Adrenal gland (tissue), 12 donors: ENCODE measurements around the gene DEGS2. TPM values are rescaled to one million over a fixed set of nuclear protein-coding genes. Genes with fewer than 3 reads are reported as not detected.
"Not testable (repeated sequence)": the region's sequence is repeated elsewhere in the genome, so short reads cannot be mapped to it uniquely, and the experiment has no call there.

Source experiments
- DNase-seq, 7 donors: peaks; one replicate each; pipeline ENCODE4 v3.0.0-alpha.2; 2019 to 2020
- H3K27ac ChIP-seq, 5 donors: fragments of 200-600 bp; sonication (generic) in 4 of 5; 1 replicate in 3 of 5; 2 replicates in 2 of 5; pipeline versions ENCODE4 v1.5.1 to v1.8.0; 2016 to 2020; ENCODE audit warnings: mild to moderate bottlenecking in 1 of 5
- H3K27me3 ChIP-seq: fragments of 200-600 bp; 2 replicates; pipeline ENCODE4 v1.8.0; 2021
- H3K36me3 ChIP-seq, 2 donors: fragments of 200-600 bp; replicated peaks in 1 of 2; 1 replicate in 1 of 2; 2 replicates in 1 of 2; pipeline versions ENCODE4 v1.5.1 to v1.8.0; 2018 to 2022
- H3K4me1 ChIP-seq, 2 donors: fragments of 200-600 bp; replicated peaks in 1 of 2; 1 replicate in 1 of 2; 2 replicates in 1 of 2; pipeline versions ENCODE4 v1.5.1 to v1.8.0; 2018 to 2021
- H3K4me3 ChIP-seq, 4 donors: fragments of 200-600 bp; sonication (generic) in 3 of 4; one replicate each; pipeline ENCODE4 v1.5.1; 2016 to 2018
- H3K9me3 ChIP-seq, 3 donors: fragments of 200-600 bp; sonication (generic) in 1 of 3; replicated peaks in 1 of 3; 1 replicate in 2 of 3; 2 replicates in 1 of 3; pipeline versions ENCODE4 v1.5.1 to v1.8.0; 2016 to 2021
- CTCF ChIP-seq, 6 experiments: fragments of 450-650 bp in 4 of 6; fragments of 200-600 bp in 2 of 6; sonication (generic) in 1 of 6; IDR thresholded peaks; 1 replicate in 5 of 6; 2 replicates in 1 of 6; pipeline versions ENCODE4 v1.5.1 to v1.8.0; 2016 to 2021; ENCODE audit warnings: antibody characterized with exemption in 6 of 6, mild to moderate bottlenecking in 2 of 6, moderate library complexity in 1 of 6
- POLR2A ChIP-seq, 2 donors: fragments of 450-650 bp; IDR thresholded peaks; one replicate each; pipeline ENCODE4 v1.6.1; 2017; ENCODE audit warnings: antibody characterized with exemption in 2 of 2, mild to moderate bottlenecking in 2 of 2, moderate library complexity in 1 of 2
- WGBS, 4 donors: extraction: QIAGEN DNeasy Blood & Tissue Kit in 2 of 4; methylation state at CpG; one replicate each; pipeline versions ENCODE4 v1.1.5 to v1.1.7; 2013 to 2017; 5-methylcytosine and 5-hydroxymethylcytosine counted together
- intact Hi-C, 2 donors: fragments of 100-400 bp; cut with DNase I; formaldehyde crosslinking; loops; one replicate each; pipeline versions ENCODE4 v1.14.1 to v1.15.0; 2022 to 2023
- polyA plus RNA-seq, 3 donors: library from polyadenylated mRNA; stranded (reverse); fragments of 200-250 nt in 2 of 3; fragments of 350-450 nt in 1 of 3; fragmentation: Illumina TruSeq in 1 of 3; extraction: RNeasy Lipid Tissue Mini Kit (QIAGEN cat#74804) in 1 of 3; gene quantifications; one replicate each; pipeline ENCODE4 v1.2.3, GENCODE V29; 2013 to 2014
- total RNA-seq, 9 donors: library from RNA; depleted of rRNA in 4 of 9; stranded (reverse); fragments of >200 nt in 4 of 9; fragments of 120-200 nt in 1 of 9; fragmentation: NEBNext Ultra II Directional in 1 of 9; extraction: Animal tissue kit (Norgen Biotek cat#: 25700) in 1 of 9; gene quantifications; one replicate each; pipeline versions ENCODE4 v1.1.0 to v1.2.4, GENCODE V29; 2013 to 2023
- donor health status: healthy with polysubstance abuse.
- donor health status: Bipolar disorder and iron deficiency.
- donor health status: DM: yes; HTN: yes; CAD: no.
- donor health status: DM: no; HTN: no; CAD: no.
- donor health status: DM: no; HTN: no; CAD: no.
- donor health status: DM: yes; HTN: yes; CAD: no.

DEGS2 gene
- total and polyA plus RNA-seq, 12 donors = 0.06 to 0.69 (median 0.24) TPM; not detected in 3

- WGBS, 4 donors = 86 to 93% (median 93%) methylated on average over 12 of the region's 12 CpGs
- no peaks in the 10 kb centered on the region for H3K9me3 ChIP-seq
- DNase-seq = no peak
- no peaks in the 10 kb centered on the region for H3K27me3 ChIP-seq
- intact Hi-C loops = no loop called here
- H3K36me3 ChIP-seq = no peaks in the 10 kb centered on the region
- no peak overlapping the region for H3K27ac ChIP-seq
- H3K4me1 ChIP-seq = peaks cover 5 to 9% of the 10 kb centered on the region in 2 donors
- TF ChIP-seq POLR2A (IDR thresholded peaks at IDR 0.05) = no peak
- no peak for TF ChIP-seq CTCF (IDR thresholded peaks at IDR 0.05)
- H3K4me3 ChIP-seq = no peak overlapping the region
These were observed 27.9 kb upstream of the DEGS2 start for GRCh38 chr14:100187247-100187833.

- H3K27ac ChIP-seq, H3K4me3 ChIP-seq, DNase-seq, H3K9me3 ChIP-seq, intact Hi-C loops, H3K36me3 ChIP-seq, H3K27me3 ChIP-seq, H3K4me1 ChIP-seq: not testable (repeated sequence)
- 81 to 93% (median 90%) methylated on average over 3 to 4 of the region's 4 CpGs for WGBS, 4 donors
These were observed 22.6 kb upstream of the DEGS2 start for GRCh38 chr14:100181876-100182551.

GRCh38 chr14:100180671-100181070, 21.2 kb upstream of the DEGS2 start:
- H3K9me3 ChIP-seq, H3K4me3 ChIP-seq, H3K27me3 ChIP-seq, H3K36me3 ChIP-seq, H3K4me1 ChIP-seq, intact Hi-C loops, DNase-seq, H3K27ac ChIP-seq: not testable (repeated sequence)
- WGBS, 4 donors = 91 to 97% (median 95%) methylated on average over 6 to 27 of the region's 30 CpGs; no CpG with 5 or more reads in 1 of the 4 donors

GRCh38 chr14:100178691-100179090, 19.2 kb upstream of the DEGS2 start:
- Histone ChIP-seq H3K9me3 (no peaks in the 10 kb centered on the region), H3K4me1 (no peaks in the 10 kb centered on the region), H3K27me3 (no peaks in the 10 kb centered on the region), H3K4me3 (no peak overlapping the region), H3K36me3 (no peaks in the 10 kb centered on the region), H3K27ac (no peak overlapping the region)
- WGBS, 4 donors = 86 to 96% (median 94%) methylated on average over 7 of the region's 7 CpGs
- no peak for DNase-seq
- no peak for TF ChIP-seq CTCF (IDR thresholded peaks at IDR 0.05)
- TF ChIP-seq POLR2A (IDR thresholded peaks at IDR 0.05) = no peak
- intact Hi-C loops = no loop called here

- Histone ChIP-seq H3K4me3 (no peak overlapping the region), H3K27ac (no peak overlapping the region), H3K27me3 (no peaks in the 10 kb centered on the region), H3K4me1 (no peaks in the 10 kb centered on the region), H3K36me3 (no peaks in the 10 kb centered on the region), H3K9me3 (no peaks in the 10 kb centered on the region)
- intact Hi-C loops = no loop called here
- 88 to 94% (median 93%) methylated on average over 13 to 14 of the region's 14 CpGs for WGBS, 4 donors
- TF ChIP-seq POLR2A (IDR thresholded peaks at IDR 0.05) (no peak), CTCF (IDR thresholded peaks at IDR 0.05) (no peak)
- DNase-seq = no peak
These were observed 17.4 kb upstream of the DEGS2 start for GRCh38 chr14:100176811-100177327.
